Natural killer cell (primary cell): ENCODE data around the gene NPHP1. TPM values are rescaled to one million over a fixed set of nuclear protein-coding genes. Genes with fewer than 3 reads are reported as not detected.

Source experiments
- ATAC-seq, 3 donors: fragments of 150-1000 bp in 2 of 3; fragments of 200-7000 bp in 1 of 3; cut with Tn5 transposase; 1 replicate in 1 of 3; 2 replicates in 2 of 3; pipeline ENCODE4 v1.10.0; 2021; ENCODE audit warnings: mild to moderate bottlenecking in 2 of 3, moderate library complexity in 2 of 3
- DNase-seq, 2 donors: peaks; one replicate each; pipeline versions ENCODE4 v3.0.0 to v3.0.0-alpha.2; 2013 to 2021; ENCODE audit warnings: mixed read lengths in 1 of 2
- H3K27ac ChIP-seq: one replicate; pipeline ENCODE4 v1.5.1; 2013; ENCODE audit warnings: mild to moderate bottlenecking, low read length
- H3K27me3 ChIP-seq: one replicate; pipeline ENCODE4 v1.6.1; 2013; ENCODE audit warnings: low read length; ENCODE audit not compliant: control insufficient read depth, insufficient read depth
- H3K36me3 ChIP-seq: one replicate; pipeline ENCODE4 v1.6.1; 2013; ENCODE audit warnings: low read length; ENCODE audit not compliant: control insufficient read depth, insufficient read depth
- H3K4me1 ChIP-seq: one replicate; pipeline ENCODE4 v1.6.1; 2013; ENCODE audit warnings: low read length; ENCODE audit not compliant: control insufficient read depth, insufficient read depth
- H3K4me3 ChIP-seq: one replicate; pipeline ENCODE4 v1.5.1; 2013; ENCODE audit warnings: low read length
- H3K9me3 ChIP-seq: one replicate; pipeline ENCODE4 v1.6.1; 2013; ENCODE audit warnings: low read length; ENCODE audit not compliant: control insufficient read depth, insufficient read depth
- H3K27ac Mint-ChIP-seq, 2 donors: one replicate each; pipeline ENCODE4 v1.8.0; 2022; ENCODE audit warnings: mild to moderate bottlenecking in 2 of 2, mixed read lengths in 2 of 2, moderate library complexity in 1 of 2
- H3K27me3 Mint-ChIP-seq, 2 donors: one replicate each; pipeline ENCODE4 v1.8.0; 2022; ENCODE audit warnings: low read depth in 2 of 2, mixed read lengths in 2 of 2
- H3K36me3 Mint-ChIP-seq: one replicate; pipeline ENCODE4 v1.8.0; 2022; ENCODE audit warnings: mixed read lengths
- H3K4me1 Mint-ChIP-seq, 2 donors: one replicate each; pipeline ENCODE4 v1.8.0; 2022; ENCODE audit warnings: mixed read lengths in 2 of 2
- H3K4me3 Mint-ChIP-seq: one replicate; pipeline ENCODE4 v1.8.0; 2022; ENCODE audit warnings: mild to moderate bottlenecking, moderate library complexity, mixed read lengths
- H3K9me3 Mint-ChIP-seq, 2 donors: one replicate each; pipeline ENCODE4 v1.8.0; 2022; ENCODE audit warnings: mixed read lengths in 2 of 2
- CTCF ChIP-seq: fragments of 200-600 bp; IDR thresholded peaks from one replicate; pipeline ENCODE4 v1.8.0; 2022; ENCODE audit warnings: antibody characterized with exemption
- WGBS: methylation state at CpG from one replicate; pipeline ENCODE4 v1.1.7; 2013; ENCODE audit warnings: missing lambda C conversion rate; ENCODE audit not compliant: insufficient coverage; 5-methylcytosine and 5-hydroxymethylcytosine counted together
- intact Hi-C: fragments of 100-400 bp; cut with micrococcal nuclease; formaldehyde crosslinking; loops from one replicate; pipeline ENCODE4 v1.14.2; 2022
- total RNA-seq, 4 donors: library from RNA; stranded (reverse); fragments of 120-200 nt in 1 of 4; gene quantifications; one replicate each; pipeline versions ENCODE4 v1.2.3 to v1.2.4, GENCODE V29; 2013 to 2022

NPHP1 gene
- total RNA-seq, 3 donors from 2014 or later (not counting 1 experiment from before 2014, with no cell fraction given) = 0.11 to 0.30 (median 0.24) TPM

DNA sequence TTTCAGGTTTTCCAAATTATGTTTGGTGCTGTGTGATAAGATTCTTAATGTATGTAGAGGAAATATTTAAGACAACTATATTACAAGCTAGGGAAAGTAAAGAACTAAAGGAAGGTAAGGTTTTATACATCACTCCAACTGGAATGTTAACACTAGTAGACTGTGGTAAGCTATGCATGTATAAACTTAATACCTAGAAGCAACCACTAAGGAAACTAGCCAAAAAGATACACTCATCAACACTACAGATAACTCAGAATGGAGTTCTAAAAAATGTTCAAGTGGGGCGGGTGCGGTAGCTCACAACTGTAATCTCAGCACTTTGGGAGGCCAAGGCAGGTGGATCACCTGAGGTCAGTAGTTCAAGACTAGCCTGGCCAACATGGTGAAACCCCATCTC, 51.4 kb downstream of the NPHP1 start:
- no peaks in the 10 kb centered on the region for H3K27me3 ChIP-seq
- peaks cover 7% of the 10 kb centered on the region for H3K36me3 Mint-ChIP-seq
- WGBS = 93% methylated on average over 2 of the region's 2 CpGs
- intact Hi-C loops = no loop called here
- H3K27ac ChIP-seq = no peak overlapping the region
- H3K36me3 ChIP-seq = no peaks in the 10 kb centered on the region
- H3K27ac Mint-ChIP-seq = no peak overlapping the region
- no peaks in the 10 kb centered on the region for H3K4me1 ChIP-seq
- no peak for TF ChIP-seq CTCF
- H3K9me3 ChIP-seq = peaks cover 8% of the 10 kb centered on the region
- DNase-seq = no peak
- no peak overlapping the region for H3K4me3 Mint-ChIP-seq
- H3K27me3 Mint-ChIP-seq = peaks cover 8 to 13% of the 10 kb centered on the region in 2 donors
- H3K4me3 ChIP-seq = no peak overlapping the region
- ATAC-seq = no peak
- peaks cover 0 to 6% of the 10 kb centered on the region in 2 donors for H3K4me1 Mint-ChIP-seq
- H3K9me3 Mint-ChIP-seq = peaks cover 4 to 6% of the 10 kb centered on the region in 2 donors

DNA sequence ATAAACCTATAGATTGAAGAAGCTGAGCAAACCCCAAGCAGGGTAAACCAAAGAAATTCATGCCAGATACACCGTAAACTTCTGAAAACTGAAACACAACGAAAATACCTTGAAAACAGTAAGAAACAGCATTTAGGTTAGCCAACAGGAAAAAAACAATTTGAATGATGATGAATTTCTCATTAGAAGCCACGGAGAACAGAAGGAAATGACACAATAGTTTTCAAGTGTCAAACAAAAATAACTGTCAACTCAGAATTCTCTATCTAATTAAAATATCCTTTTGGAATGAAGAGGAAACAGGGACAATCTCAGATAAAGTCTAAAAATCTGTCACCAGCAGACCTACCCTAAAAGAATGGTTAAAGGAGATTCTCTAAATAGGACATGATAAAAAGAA, 51.9 kb downstream of the NPHP1 start:
- Mint-ChIP-seq H3K36me3 (peaks cover 7% of the 10 kb centered on the region), H3K4me1 (peaks cover 0 to 6% of the 10 kb centered on the region in 2 donors), H3K27ac (no peak overlapping the region), H3K4me3 (no peak overlapping the region), H3K9me3 (peaks cover 4 to 6% of the 10 kb centered on the region in 2 donors), H3K27me3 (peaks cover 8% of the 10 kb centered on the region in 2 donors)
- no peaks in the 10 kb centered on the region for H3K36me3 ChIP-seq
- no peak for ATAC-seq
- no peak for TF ChIP-seq CTCF
- no peaks in the 10 kb centered on the region for H3K4me1 ChIP-seq
- no peaks in the 10 kb centered on the region for H3K27me3 ChIP-seq
- no peak for DNase-seq
- no peak overlapping the region for H3K4me3 ChIP-seq
- intact Hi-C loops = no loop called here
- WGBS = 76% methylated on average over 2 of the region's 3 CpGs
- no peak overlapping the region for H3K27ac ChIP-seq
- H3K9me3 ChIP-seq = peaks cover 8% of the 10 kb centered on the region

- no peaks in the 10 kb centered on the region for H3K36me3 ChIP-seq
- peaks cover 7% of the 10 kb centered on the region for H3K36me3 Mint-ChIP-seq
- TF ChIP-seq CTCF = no peak
- H3K4me3 Mint-ChIP-seq = no peak overlapping the region
- no peak overlapping the region for H3K27ac ChIP-seq
- H3K4me1 ChIP-seq = no peaks in the 10 kb centered on the region
- H3K4me3 ChIP-seq = no peak overlapping the region
- WGBS = 68% methylated on average over 4 of the region's 6 CpGs
- no peak for ATAC-seq
- peaks cover 8 to 23% of the 10 kb centered on the region in 2 donors for H3K27me3 Mint-ChIP-seq
- intact Hi-C loops = no loop called here
- no peaks in the 10 kb centered on the region for H3K4me1 Mint-ChIP-seq
- H3K9me3 ChIP-seq = peaks cover 3% of the 10 kb centered on the region
- H3K27me3 ChIP-seq = no peaks in the 10 kb centered on the region
- H3K9me3 Mint-ChIP-seq = peaks cover 4 to 6% of the 10 kb centered on the region in 2 donors
- H3K27ac Mint-ChIP-seq = no peak overlapping the region
- DNase-seq = no peak
These were observed 55.2 kb downstream of the NPHP1 start for GRCh38 chr2:110149330-110150220.
